Right cardiac atrium (tissue), 5 donors: Measurements from ENCODE around the gene TOP2A. TPM values are rescaled to one million over a fixed set of nuclear protein-coding genes. Genes with fewer than 3 reads are reported as not detected.
"Not testable (repeated sequence)": the region's sequence is repeated elsewhere in the genome, so short reads cannot be mapped to it uniquely, and the experiment has no call there.

Experiments
- ATAC-seq, 2 donors: fragments of 200-7000 bp; cut with Tn5 transposase; one replicate each; pipeline versions ENCODE4 v1.8.0 to v1.9.1; 2020; ENCODE audit warnings: moderate library complexity in 2 of 2, mild to moderate bottlenecking in 1 of 2
- DNase-seq, 3 donors: peaks; one replicate each; pipeline ENCODE4 v3.0.0-alpha.2; 2020
- H3K27ac ChIP-seq: one replicate; pipeline ENCODE4 v1.5.1; 2013; ENCODE audit warnings: mild to moderate bottlenecking, low read length, control low read depth, moderate library complexity
- H3K27me3 ChIP-seq: one replicate; pipeline ENCODE4 v1.6.1; 2013; ENCODE audit not compliant: control insufficient read depth, insufficient read depth
- H3K4me1 ChIP-seq: one replicate; pipeline ENCODE4 v1.6.1; 2013; ENCODE audit warnings: low read length; ENCODE audit not compliant: control insufficient read depth, insufficient read depth
- H3K4me3 ChIP-seq: one replicate; pipeline ENCODE4 v1.5.1; 2013; ENCODE audit warnings: low read length, control low read depth
- H3K9me3 ChIP-seq: one replicate; pipeline ENCODE4 v1.6.1; 2013; ENCODE audit warnings: low read length; ENCODE audit not compliant: control insufficient read depth
- WGBS: extraction: QIAGEN DNeasy Blood & Tissue Kit; methylation state at CpG from one replicate; pipeline ENCODE4 v1.1.7; 2013; 5-methylcytosine and 5-hydroxymethylcytosine counted together
- intact Hi-C, 4 donors: fragments of 100-400 bp; cut with DNase I; formaldehyde crosslinking; loops; one replicate each; pipeline versions ENCODE4 v1.11.0 to v1.14.0; 2022 to 2023
- polyA plus RNA-seq: library from polyadenylated mRNA; stranded (reverse); fragments of 200-250 nt; gene quantifications from one replicate; pipeline ENCODE4 v1.2.3, GENCODE V29; 2013
- total RNA-seq, 4 donors: library from RNA; stranded (reverse); fragmentation: NEBNext Ultra II Directional; extraction: Animal tissue kit (Norgen Biotek cat#: 25700); gene quantifications; one replicate each; pipeline ENCODE4 v1.2.1, GENCODE V29; 2021
- donor health status: healthy with polysubstance abuse.
- donor health status: DM: no; HTN: yes; CAD: no.
- donor health status: DM: no; HTN: no; CAD: no.
- donor health status: DM: no; HTN: yes; CAD: no; lungs with severe emphysema.
- donor health status: DM: yes; HTN: yes; CAD: no.

TOP2A gene
- total and polyA plus RNA-seq, 5 donors: 0.22 to 5.9 (median 2.6) TPM

DNA sequence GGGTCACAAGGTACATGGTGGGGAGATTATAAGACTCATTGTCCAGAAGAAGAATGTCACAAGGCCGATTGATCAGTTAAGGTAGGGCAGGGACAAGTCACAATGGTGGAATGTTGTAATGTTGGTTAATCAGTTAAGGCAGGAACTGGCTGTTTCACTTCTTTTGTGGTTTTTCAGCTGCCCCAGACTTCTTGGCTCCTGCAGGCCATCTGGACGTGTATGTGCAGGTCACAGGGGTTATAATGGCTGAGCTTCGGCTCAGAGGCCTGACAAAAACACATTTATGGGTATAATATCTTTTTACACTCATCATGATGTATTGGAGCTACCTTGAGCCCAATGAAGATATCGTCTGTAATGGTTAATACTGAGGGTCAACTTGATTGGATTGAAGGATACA, 45.1 kb downstream of the TOP2A start:
- H3K9me3 ChIP-seq, H3K4me3 ChIP-seq, H3K4me1 ChIP-seq, ATAC-seq, H3K27ac ChIP-seq, H3K27me3 ChIP-seq, intact Hi-C loops: not testable (repeated sequence)
- DNase-seq: peak in 1 of 3 donors; percentile 2
- 56% methylated on average over 4 of the region's 4 CpGs for WGBS

DNA sequence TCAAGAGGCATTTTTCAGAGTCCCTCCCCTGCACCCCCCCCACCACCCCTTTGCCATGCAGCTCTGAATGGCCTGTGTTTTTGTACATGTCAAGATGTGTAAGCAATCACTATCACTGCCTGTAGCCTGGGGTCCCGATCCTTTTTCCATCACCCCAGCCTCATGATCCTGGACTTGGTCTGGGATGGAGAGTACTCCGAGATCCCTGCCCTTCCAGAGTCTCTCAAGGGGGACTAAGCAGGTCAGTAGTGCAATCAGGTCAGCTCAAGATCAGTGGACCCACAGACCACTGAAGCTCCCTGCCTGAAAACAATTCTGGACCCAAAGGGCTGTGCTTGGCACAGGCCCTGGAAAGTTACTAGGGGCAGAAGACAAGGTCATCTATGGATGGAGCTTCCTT, 45.7 kb downstream of the TOP2A start:
- Histone ChIP-seq H3K4me3 (no peak overlapping the region), H3K27ac (no peak overlapping the region), H3K4me1 (no peaks in the 10 kb centered on the region), H3K9me3 (no peaks in the 10 kb centered on the region), H3K27me3 (no peaks in the 10 kb centered on the region)
- DNase-seq: peak in 1 of 3 donors; percentile 35
- ATAC-seq: no peak
- intact Hi-C loops: no loop called here
- 99% methylated on average over 2 of the region's 2 CpGs for WGBS

DNA sequence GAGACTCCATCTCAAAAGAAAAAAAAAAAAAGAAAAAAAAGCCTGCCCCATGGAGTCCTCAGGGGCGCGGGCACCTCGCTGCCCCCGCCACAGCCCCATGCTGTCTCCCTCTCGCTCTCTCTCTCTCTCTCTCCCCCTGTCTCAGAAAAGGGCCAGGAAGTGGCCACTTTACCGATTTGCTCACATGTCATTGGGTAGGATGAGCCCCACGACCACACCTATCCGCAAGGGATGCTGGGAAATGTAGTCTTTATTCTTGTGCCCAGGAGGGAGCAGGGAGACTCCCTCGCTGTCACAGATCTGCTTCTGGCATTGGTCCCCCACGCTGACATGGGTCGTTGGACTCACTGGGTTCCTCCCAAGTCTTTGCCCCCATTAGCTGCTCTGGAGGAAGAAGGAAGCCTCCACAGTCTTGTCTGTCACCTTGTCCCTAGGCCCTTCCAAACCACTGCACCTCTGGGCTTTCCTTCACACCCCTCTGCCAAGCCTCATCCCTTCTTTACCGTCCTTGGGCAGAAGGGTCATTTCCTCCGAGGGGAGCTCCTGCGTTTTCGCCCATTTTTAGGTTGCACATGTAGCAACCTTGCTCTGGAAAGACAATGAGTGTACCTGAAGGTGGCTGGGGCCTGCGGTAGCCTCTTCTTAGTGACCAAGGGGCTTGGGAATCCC, 46.3 kb downstream of the TOP2A start:
- Histone ChIP-seq H3K27me3 (no peaks in the 10 kb centered on the region), H3K4me1 (no peaks in the 10 kb centered on the region), H3K4me3 (no peak overlapping the region), H3K27ac (no peak overlapping the region), H3K9me3 (no peaks in the 10 kb centered on the region)
- DNase-seq (peak in 1 of 3 donors; percentile 11), ATAC-seq (peak in 1 of 2 donors; percentile 36)
- intact Hi-C loops: no loop called here
- WGBS: 83% methylated on average over 16 of the region's 16 CpGs

DNA sequence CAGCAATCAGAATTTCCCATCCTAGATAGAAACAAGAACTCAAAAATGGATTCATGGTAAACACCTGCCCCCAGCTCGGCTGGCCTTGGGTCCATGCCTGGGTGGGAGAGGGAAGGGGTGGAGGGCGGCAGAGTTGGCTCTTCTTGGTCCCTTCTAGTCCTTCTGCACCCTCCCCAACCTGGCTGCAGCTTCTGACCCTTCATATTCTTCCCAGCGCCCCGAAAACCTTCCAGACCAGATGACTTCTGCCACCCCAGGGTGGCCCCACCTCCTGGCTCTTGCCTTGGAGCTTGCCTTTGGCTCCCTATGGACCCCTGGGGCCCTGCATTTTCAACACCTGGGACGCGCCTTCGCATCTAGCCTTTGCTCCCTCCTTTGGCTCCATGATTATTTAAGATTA, 47.8 kb downstream of the TOP2A start:
- WGBS: 89% methylated on average over 7 of the region's 7 CpGs
- H3K4me3 ChIP-seq: no peak overlapping the region
- DNase-seq (peak in 1 of 3 donors; percentile 16), ATAC-seq (no peak)
- no peaks in the 10 kb centered on the region for H3K9me3 ChIP-seq
- no peaks in the 10 kb centered on the region for H3K4me1 ChIP-seq
- intact Hi-C loops: loop anchor here in 2 of 4 donors (10.0 kb wide), 2 partner anchors 45 to 165 kb away; partner anchors contain the start of gene TOP2A (in 1 of the 2)
- no peaks in the 10 kb centered on the region for H3K27me3 ChIP-seq
- H3K27ac ChIP-seq: no peak overlapping the region

DNA sequence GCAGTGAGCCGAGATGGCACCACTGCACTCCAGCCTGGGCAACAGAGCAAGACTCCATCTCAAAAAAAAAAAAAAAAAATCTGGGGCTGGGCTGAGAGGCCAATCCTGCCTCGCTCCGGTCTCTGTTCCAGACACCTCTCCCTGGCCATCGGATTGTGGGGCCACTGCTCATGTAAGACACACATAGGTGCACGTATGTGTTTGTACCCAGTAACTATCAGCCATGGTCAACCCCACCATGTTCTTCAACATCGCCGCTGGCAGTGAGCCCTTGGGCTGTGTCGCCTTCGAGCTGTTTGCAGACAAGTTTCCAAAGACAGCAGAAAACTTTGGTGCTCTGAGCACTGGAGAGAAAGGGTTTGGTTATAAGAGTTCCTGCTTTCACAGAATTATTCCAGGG, 50.0 kb downstream of the TOP2A start:
- H3K9me3 ChIP-seq, H3K4me1 ChIP-seq, H3K27ac ChIP-seq, H3K4me3 ChIP-seq, H3K27me3 ChIP-seq, ATAC-seq: not testable (repeated sequence)
- WGBS: 96% methylated on average over 9 of the region's 9 CpGs
- intact Hi-C loops: loop anchor here in 2 of 4 donors (10.0 kb wide), 2 partner anchors 47 to 167 kb away; partner anchors contain the start of gene TOP2A (in 1 of the 2)
- DNase-seq: peak in 1 of 3 donors; percentile 21

DNA sequence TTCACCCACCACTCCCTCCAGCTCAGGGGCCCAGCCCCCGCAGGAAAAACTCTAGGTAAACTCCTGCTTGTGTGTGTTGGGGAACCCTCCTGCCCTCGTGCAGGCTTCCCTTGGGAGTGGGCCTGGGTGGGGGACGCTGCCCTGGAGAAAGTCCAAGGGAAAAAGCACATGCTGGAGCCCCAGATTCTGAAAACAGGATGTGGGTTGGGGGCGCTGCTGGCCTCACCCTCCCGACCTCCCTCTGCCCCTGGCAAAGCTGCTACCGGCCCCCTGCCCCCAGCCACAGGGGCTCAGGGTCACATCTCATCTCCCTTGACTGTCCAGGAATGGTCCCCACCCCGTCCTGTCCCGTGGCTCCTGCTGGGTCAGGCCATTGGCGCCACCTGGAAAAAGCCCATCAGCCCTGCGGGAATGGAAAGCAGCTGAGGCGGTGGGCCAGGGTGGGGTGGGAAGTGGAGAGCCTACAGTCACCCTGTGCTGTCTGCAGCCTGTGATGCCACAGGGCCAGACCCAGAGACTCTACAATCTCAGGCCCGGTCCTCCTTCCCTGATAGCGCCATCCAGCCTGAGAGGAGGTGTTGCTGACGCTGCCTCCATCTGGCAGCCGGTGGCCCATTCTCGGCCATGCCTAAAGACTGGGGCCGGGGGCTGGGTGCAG, 50.7 kb downstream of the TOP2A start:
- Histone ChIP-seq H3K4me1 (no peaks in the 10 kb centered on the region), H3K27me3 (no peaks in the 10 kb centered on the region), H3K4me3 (no peak overlapping the region), H3K27ac (no peak overlapping the region), H3K9me3 (no peaks in the 10 kb centered on the region)
- ATAC-seq (no peak), DNase-seq (peak in 1 of 3 donors; percentile 49)
- intact Hi-C loops: loop anchor here in 2 of 4 donors (10.0 kb wide), 2 partner anchors 48 to 168 kb away; partner anchors contain the start of gene TOP2A (in 1 of the 2)
- WGBS: 71% methylated on average over 17 of the region's 17 CpGs

DNA sequence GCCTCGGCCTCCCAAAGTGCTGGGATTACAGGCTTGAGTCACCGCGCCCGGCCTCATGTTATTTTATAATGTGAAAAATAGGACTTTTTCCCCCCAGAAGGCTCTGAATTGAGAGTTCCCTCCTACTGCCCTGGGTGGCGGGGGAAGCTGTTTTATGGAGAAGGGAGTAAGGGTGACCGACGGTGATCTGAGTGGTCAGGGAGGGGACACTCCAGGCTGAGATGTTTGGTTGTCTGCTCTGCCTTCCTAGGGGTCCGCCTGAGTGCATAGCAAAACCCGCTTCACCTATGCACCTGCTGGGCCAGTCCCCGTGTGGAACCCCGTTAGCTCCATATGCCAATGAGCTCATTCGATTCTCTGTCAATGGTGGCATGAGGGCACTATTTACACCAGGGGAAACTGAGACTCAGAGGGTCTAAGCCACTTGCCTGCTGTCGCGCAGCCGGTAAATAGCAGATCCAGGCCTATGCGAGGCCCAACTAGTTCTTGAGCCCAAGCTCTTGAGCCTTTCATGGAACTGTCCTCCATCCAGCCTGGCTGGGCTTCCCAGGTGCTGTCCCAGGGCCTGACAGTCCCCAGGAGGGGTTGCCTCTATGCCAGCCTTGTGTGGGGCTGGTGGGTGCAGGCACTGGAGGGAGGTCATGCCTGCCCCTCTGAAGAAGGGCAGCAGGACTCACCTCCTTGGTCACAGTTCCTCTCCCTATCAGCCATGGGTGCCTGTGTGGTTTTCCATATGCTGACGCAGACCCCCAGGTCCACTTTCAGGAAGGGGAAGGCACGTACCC, 51.4 kb downstream of the TOP2A start:
- Histone ChIP-seq H3K27me3 (no peaks in the 10 kb centered on the region), H3K4me3 (no peak overlapping the region), H3K4me1 (no peaks in the 10 kb centered on the region), H3K27ac (no peak overlapping the region), H3K9me3 (no peaks in the 10 kb centered on the region)
- intact Hi-C loops: loop anchor here in 2 of 4 donors (10.0 kb wide), 2 partner anchors 49 to 169 kb away; partner anchors contain the start of gene TOP2A (in 1 of the 2)
- DNase-seq (peak in 1 of 3 donors; percentile 24), ATAC-seq (no peak)
- 93% methylated on average over 18 of the region's 18 CpGs for WGBS

DNA sequence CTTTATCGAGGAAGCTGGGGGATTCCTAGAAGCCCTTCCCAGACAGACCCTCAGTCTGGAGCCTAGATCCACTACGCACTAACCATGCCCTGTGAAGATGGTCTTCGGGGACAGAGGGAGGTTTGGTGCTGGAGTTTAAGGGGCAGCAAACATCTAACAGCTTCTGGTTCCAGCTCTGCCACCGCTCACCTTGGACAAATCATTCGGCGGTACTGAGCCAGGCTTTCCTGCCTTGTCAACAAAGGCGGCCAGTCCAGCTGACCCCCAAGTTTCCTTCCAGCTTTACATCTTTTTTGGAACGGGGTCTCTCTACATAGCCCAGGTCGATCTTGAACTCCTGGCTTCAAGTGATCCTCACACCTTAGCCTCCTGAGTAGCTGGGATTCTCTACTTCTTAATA, 52.8 kb downstream of the TOP2A start:
- intact Hi-C loops: loop anchor here in 3 of 4 donors (5.0 to 10.0 kb wide), 4 partner anchors 50 to 170 kb away; partner anchors contain the start of gene TOP2A (in 2 of the 3)
- Histone ChIP-seq H3K27me3 (no peaks in the 10 kb centered on the region), H3K9me3 (no peaks in the 10 kb centered on the region), H3K4me1 (no peaks in the 10 kb centered on the region), H3K27ac (no peak overlapping the region), H3K4me3 (no peak overlapping the region)
- ATAC-seq (no peak), DNase-seq (peak in 1 of 3 donors; percentile 18)
- WGBS: 79% methylated on average over 9 of the region's 9 CpGs

DNA sequence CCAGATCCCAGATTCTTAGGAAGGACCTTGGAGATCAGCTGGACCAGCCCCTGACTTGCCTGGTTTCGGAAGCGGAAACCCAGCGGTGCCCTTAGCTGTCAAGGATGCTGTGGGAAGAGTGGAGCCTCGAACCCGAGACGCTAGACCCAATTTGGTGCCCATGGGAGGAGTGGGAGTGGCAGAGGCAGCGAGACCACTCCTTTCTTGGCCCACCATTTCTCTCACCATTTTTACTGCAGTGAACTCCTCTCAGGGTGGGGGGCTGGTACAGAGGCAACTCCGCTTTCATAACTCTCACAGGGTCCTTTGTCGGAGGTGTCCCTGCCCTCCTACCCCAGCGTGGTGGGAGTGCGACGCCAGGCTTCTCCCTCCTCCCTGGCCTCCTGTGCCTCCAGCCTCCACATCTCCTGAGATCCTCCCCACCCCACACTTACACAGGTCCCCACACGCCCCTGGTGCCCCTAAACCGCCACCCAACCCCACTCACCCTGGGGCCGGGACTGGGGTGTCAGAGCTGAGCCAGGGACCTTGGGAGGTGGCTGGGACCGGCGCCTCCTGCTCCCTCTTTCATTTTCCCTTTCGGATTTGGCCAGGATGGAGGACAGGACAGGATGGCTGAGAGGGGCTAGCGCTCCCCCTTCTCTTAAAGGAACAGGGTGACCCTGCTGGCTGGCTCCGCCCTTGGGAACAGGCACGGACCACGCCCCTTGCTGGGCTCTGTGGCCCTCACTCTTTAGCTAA, 53.4 kb downstream of the TOP2A start, which contains the start of gene GJD3:
Gene GJD3, minus strand, starts transcription at position 617 of the 741 bp plus-strand sequence. CDS start 922 bp downstream, outside the sequence.
- intact Hi-C loops: loop anchor here in 3 of 4 donors (5.0 to 10.0 kb wide), 4 partner anchors 51 to 171 kb away; partner anchors contain the start of gene TOP2A (in 2 of the 3)
- DNase-seq (peak; percentile 38 to 74 (median 68)), ATAC-seq (peak; percentile 41 to 48)
- H3K9me3 ChIP-seq: no peaks in the 10 kb centered on the region
- WGBS: 41% methylated on average over 22 of the region's 22 CpGs
- H3K27ac ChIP-seq: no peak within 1 kb of the TSS
- H3K4me1 ChIP-seq: no peaks in the 10 kb centered on the region
- no peaks in the 10 kb centered on the region for H3K27me3 ChIP-seq
- peak within 1 kb of the TSS; percentile 47 for H3K4me3 ChIP-seq
